Amygdala (tissue), 56 donors: ENCODE results near the gene SORCS2.

Experiments used
- DNase-seq, 56 donors: peaks; one replicate each; lab custom pipeline; 2025; lab: John Stamatoyannopoulos, UW

Gene SORCS2

DNA sequence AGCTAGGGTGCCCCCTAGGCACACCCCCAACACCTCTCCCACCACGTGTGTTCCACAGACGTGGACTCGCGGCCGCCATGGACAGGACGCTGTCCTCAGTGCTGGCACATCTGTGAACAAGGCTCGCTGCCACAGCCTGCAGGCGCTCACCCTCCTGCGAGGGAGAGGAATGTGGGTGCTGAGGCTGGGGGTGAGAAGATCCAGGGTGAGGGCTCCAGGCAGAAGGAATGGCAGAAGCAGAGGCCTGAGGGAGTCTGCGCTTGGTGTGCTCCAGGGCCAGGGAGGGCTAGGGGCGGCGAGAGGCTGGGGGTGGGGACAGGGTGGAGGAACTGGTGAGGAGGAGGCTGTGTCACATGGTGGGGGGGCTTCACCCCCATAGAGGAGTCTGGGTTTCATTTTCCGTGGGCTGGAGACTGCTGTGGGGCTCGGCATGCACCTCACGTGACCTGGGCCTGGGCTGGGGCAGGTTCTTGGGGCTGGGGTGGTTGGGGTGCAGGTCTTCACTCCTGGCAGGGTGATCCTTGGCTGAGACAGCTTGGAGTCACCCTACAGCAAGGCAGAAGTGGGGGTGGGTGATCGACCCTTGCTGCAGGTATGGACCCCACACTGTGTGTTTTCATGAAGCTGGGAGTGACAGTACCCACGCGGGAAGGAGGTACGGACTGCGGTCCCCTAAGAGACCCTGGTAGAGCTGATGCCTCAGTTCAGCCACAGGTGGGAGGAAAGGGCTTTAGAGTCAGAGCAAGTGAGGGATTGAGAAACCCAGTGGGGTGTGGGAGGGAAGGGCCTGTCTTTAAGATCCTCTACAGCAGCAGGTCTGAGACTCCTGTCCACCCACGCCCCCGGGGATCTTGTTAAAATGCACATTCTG, 138.7 kb downstream of the SORCS2 start:
- DNase-seq, result no peak

DNA sequence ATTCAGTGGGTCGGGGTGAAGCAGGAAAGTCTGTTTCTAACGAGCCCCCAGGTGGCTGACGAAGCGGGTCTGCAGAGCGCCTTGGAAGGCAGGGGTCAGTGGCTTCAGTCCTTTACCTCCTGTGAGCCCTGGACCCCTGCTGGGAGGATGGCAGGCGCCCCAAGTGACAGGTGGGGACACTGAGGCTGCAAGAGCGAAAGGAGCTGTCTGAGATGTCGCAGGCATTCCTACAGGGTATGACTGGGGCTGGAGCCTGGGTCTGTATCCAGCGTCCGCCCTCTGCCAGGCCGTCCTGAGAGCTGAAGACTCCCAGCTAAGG, 139.3 kb downstream of the SORCS2 start:
- DNase-seq, result no peak

DNA sequence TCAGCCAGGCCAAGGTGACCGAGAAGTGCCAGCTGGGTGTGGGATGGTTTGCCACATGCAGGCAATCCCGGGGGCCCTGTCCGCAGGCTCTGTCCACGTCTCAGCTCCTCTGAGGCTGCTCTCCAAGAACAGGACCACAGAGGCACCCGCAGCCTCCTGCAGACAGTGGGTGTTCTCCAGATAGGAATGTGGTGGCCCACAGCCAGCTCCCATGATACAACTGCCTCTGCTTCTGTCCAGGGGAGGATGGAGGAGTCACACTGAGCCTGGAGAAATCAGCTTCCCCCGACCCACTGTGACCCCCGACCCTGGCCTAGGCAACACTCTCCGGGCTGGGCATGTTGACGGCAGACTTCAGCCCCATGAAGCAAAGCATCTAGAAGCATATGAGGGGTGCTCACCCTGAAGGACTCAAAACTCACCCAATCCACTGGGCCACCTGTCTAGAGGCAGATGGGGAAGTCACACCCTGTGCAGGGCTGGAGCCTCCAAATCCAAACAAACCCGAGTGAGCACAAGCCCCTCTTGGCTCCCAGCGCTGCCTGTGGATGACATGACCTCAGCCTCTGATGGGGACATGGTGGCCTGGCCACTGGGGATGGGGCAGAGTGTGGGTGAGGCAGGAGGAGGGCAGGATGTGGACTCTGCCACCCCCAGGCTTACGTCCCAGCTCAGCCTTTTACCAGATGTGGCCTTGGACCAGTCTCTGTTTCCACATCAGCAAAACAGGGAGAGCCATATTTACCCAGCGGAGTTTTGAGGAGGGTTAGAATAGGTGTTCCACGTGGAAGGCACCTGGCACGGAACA, 140.1 kb downstream of the SORCS2 start:
- no peak for DNase-seq

DNA sequence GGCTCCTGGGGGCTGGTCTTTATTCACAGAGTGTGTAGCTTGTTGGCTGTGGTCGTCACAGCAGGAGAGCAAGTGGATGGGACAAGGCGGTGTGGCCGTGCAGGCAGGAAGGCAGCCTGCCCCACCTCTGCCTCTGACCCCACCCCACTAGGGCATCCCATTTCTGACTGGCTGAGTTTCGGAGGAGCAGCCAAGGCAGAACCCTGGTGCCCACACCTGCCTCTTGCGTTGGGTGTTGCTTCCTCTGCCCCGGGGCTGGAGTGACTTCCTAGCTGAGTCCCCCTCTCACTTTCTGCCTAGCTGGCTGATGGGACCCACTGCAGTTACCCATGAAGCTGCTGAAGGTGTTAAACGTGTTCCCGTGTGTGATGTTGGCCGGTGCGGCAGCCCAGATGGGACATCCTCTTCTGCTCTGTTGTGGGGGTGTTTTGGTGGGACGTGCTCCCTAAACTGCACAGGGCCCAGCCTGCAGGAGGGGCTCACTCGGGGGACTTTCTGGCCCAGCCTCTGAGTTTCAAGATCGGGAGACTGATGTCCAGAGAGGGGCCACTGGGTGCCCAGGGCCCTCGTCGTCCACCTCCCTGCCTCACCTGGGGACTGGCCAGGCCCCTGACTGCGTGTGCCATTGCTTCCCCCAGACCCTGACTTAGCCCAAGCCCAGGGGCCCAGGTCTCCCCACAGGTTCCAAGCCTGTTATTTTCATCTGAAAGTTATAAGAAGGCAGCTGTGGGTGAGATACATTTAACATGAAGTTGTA, 140.9 kb downstream of the SORCS2 start:
- no peak for DNase-seq

DNA sequence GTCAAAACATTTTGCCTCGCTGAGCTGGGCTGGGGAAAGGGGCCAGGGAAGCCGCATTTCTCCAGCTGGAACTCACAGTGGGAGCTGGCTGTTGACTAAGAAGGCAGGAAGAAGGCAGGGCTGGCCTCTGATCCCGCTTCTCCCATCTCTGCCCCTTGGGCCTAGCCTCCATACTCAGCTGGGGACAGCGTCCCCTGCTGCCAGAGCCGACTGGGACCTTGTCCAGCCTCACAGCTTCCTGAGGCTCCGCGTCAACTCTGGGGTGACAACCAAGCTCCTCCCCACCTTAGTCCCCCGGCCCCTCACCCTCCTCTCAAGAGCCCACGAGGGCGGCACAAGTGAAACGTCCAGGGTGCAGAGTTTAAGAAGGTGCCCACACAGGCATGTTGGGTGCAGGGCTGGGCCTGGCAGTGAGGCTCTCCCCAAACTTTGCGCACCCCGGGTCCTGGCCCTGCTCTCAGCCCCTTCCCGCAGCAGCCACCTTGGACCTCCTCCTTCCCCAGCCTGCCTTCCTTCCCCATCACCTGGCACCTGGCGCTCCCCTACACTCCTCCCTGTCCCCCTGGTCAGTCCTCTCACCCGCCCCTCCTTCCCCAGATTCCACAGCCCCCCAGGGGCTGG, 141.6 kb downstream of the SORCS2 start:
- DNase-seq, result no peak

DNA sequence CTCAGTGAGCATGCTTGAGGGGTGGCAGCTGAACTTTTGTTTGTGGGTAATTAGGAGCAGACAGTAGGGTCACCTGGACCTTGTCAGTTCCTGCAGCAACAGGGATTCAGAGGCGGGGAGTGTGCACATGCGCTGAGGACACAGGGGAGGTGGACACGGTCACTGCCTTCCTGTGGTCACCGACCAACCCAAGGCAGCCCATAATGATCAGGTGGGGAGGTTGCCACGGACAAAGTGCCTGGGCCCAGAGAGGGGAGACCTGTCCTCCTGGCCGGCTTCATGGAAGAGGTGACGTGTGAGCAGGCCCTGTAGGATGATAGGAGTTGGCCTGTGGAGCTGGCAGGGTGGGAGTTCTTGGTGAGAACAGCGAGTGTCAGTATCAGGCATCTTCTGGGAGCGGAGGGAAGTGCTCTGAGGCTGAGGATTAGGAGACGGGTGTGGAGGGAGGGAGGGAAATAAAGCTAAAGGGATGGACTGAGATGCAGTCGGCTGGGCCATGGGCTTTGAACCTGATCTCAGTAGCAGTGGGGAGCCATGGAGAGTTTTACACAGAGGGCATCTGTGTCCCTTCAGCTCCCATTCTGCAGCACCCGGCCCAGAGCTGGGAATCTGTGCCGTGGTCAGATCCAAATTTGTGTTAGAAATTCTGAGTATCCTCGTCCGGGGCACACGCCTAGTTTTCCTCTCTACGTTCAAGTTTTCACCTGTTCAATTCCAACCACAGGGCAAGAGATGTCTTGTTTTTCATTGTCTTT, 142.4 kb downstream of the SORCS2 start:
- DNase-seq, result no peak

DNA sequence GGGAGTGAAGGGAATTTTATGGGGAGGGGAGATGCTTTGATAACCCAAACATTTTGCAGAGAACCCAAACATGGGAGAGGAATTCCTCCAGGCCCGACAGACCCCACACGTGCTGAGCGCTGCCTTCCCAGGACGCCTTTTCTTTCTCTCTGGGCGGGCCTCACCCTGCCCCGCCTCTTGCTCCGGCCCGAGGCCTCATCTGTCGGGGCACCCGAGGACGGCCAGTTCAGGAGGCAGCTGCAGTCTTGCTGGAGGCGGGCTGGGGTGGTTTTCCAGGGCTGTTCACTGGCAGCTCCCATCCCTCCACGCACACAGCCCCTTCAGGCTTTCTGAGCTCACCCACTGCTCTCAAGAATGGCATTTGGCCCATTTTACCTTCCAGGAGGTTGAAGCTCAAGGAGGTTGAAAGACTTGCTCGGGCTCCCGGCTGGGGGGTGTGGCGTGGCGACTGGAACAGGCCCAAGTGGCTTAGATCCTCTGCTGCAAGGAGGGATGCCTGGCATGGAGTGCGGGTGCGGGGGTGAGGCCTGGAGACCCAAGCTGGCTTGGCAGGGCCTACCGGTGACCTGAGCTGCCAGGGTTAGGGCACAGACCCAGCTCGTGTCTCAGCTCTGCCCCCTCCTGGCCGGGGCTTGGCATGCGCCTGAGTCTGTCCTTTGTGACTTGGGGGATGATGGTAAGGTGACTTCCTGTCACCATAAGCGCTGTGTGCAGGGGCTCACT, 143.2 kb downstream of the SORCS2 start:
- peak in 33 of 56 donors; percentile 28 to 79 (median 50) for DNase-seq

DNA sequence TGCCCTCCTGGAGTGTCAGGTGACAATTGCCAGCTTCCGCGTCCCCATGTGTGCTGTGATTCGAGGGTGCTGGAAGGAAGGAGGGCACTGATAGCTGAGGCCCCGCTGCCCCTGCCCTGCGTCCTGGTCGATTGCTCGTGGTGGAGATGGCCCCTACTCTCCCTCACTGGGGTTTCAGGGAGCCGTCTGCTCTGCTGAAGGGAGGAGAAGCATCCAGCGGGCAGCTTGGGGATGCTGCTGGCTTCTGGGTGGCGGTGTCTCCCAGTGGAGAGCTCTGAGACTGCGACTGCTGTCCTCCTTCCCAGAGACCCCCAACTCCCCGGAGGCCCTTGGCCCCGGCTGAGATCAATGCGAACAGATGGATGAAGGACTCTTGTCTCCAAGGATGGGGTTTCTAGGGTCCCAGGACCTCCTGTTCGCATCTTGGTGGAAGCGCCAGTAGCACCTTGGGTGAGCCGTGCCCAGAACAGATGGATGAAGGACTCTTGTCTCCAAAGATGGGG, 143.8 kb downstream of the SORCS2 start:
- no peak for DNase-seq

DNA sequence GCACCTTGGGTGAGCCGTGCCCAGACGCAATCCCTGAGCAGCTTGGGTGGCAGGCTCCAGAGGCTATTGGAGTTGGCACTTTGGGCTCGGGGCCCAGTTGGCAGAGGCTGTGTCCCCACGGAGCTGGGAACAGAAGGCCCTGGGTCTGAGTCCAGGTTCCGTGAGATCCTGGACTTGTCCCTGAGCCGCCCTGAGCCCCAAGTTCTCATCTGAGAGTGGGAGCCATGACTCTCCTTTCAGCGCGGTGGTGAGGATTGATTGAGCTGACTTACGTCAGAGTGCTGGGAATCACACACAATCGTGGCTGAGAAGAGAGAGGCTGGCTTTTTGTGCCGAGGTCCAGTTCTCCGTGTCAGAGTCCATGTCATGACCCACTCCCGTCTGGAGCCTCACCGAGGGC, 144.4 kb downstream of the SORCS2 start:
- DNase-seq, result peak in 12 of 56 donors; percentile 17 to 61 (median 46)

DNA sequence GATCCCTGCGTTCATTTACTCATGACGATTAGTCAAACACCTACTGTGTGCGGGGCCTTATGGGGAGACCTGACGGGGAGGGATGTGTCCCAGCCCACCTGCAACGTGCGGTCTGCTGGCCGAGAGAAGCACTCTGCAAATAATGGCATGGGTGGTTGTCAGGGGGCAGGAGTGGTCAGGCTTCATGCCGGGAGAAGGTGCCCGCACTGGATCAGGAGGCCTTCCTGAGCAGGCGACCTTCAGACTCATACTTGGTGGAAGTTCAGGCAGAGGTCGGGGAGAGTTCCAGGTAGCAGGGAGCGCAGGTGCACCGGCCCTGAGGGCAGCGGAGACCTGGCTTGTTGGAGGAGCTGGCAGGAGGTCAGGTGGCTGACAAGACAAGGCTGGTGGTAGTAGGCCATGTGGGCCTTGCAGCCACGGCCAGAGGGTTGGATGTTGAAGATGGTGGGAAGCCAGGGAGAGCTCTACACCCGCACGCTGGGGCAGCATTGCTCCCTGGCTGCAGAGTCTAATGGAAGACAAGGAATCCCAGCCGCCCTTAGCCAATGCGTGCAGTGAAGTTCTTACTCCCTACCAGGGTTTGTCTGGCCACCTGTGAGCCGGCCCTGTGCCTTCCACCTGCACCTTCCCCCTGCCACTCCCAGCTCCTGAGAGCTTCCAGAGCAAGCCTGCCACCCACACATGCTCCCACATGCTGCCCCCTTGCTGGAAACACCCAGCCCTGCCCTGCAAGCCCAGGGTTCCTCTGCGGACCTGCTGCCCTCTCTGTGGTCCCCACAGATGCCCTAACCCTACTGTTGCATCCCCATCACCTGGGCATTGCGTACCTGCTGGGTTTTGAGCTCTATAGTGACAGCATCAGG, 145.1 kb downstream of the SORCS2 start:
- DNase-seq, result no peak

DNA sequence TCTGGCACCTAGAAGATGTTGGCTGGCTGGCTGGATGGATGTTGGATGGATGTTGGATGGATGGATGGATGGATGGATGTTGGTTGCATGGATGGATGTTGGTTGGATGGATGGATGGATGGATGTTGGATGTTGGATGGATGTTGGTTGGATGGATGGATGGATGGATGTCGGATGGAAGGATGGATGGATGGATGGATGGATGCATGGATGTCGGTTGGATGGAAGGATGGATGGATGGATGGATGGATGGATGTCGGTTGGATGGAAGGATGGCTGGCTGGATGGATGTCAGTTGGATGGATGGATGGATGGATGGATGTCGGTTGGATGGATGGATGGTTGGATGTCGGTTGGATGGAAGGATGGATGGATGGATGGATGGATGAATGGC, 145.7 kb downstream of the SORCS2 start:
- no peak for DNase-seq

DNA sequence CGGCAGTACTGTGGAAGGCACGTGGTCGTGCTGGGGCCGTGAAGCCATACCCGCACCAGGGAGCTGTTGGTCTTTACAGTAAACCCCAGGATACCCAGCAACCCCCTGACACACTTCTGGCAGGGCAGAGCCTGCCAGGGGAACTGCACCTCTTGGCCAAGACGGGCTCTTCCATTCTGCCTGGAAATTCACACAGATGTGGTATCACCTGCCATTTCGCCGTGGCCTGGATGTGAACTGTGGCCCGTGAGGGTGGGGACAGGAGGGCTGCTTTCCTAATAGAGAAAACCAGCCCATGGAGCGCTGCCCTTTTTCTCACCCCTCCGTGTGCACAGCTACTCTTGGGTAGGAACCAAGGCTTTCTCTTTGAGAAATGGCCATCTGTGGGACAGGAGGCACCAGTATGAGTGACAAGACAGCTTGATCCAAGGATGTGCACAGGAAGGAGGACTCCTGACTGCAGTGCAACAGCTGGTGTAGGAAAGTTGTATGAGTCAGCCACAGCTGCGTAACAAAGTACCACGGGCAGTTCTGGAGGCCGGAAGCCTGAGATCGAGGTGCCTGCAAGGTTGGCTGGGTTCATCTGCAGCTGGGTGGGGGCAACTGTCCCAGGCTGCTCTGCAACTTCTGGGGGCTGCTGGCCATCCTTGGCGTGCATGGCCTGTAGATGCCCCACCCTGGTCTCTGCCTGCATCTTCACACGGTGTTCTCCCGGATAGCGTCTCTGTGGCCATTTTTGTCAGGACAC, 146.7 kb downstream of the SORCS2 start:
- DNase-seq, result no peak

DNA sequence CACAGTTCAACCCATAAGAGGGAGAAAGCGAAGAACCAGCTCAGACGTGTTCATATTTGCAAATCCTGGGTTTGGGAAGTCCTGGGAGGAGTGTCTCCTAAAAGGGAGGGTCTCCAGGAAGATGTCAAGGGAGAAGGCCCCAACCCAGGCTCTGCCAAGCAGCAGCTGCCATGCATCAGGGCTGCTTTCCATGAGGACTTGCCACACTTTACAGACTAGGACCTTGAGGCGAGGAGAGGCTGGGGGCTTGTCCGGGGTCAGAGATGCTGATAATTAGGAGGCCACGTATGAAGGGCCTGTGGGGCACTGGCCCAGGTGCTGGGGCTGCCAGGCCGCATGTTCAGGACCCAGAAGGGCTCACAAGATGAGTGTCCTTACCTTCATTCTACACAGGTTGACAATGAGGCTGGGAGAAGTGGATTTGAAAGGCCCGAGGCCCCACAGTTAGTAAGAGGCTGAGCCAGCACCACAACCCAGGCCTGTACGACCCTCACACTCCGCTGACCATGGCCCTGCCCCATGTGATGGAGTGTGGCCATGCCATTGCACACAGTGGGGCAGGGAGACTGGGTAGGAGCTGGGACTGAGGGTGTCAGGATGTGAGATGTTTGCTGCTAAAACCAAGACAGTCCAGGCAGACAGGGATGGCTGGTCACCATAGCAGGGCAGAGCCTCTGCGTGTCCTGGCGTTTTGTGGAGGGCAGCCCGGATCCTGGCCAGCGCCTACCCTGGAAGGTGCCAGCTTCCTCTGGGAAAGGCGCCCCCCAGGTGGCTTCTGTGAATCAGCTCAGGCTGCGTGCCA, 147.6 kb downstream of the SORCS2 start:
- no peak for DNase-seq

DNA sequence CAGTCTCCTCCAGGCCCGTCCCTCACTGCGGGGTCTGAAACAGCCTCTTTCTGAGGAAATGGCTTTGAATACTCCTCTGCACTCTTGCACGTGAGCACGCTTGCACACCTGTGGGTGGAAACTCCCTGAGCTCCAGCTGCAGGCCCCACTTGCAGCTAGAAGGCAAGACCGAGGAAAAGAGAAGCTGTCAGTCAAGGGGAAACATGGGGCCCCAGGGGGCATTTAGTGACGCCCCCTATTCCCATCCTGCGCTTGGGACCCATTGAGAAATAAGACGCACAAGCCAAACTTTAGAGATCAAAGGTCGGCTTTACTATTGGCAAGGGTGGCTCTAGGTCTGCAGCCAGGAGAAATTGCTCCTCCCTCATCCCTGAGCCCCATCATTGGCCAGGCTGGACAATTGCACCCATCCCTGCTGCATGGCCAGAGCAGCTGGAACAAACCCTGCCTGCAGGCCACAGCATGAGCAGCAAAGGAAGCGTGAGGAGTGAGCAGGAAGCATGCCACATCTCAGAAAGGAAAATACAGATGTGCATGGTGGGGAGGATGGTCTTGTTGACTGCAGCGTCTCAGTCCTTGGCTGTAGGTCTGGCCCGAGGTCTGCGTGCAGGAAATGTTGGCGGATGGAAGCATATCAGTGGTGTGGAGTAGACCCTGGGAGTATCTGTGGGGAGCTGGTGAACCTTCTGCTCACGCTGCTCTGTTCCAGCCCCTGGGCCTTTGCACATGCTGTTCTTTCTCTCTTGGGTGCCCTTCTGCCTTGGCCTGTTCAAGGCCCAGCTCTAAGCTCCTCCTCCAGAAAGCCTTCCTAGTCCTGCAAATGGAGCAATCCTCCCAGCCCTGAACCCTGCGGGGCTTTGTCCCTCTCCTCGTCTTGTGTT, 148.5 kb downstream of the SORCS2 start:
- no peak for DNase-seq

DNA sequence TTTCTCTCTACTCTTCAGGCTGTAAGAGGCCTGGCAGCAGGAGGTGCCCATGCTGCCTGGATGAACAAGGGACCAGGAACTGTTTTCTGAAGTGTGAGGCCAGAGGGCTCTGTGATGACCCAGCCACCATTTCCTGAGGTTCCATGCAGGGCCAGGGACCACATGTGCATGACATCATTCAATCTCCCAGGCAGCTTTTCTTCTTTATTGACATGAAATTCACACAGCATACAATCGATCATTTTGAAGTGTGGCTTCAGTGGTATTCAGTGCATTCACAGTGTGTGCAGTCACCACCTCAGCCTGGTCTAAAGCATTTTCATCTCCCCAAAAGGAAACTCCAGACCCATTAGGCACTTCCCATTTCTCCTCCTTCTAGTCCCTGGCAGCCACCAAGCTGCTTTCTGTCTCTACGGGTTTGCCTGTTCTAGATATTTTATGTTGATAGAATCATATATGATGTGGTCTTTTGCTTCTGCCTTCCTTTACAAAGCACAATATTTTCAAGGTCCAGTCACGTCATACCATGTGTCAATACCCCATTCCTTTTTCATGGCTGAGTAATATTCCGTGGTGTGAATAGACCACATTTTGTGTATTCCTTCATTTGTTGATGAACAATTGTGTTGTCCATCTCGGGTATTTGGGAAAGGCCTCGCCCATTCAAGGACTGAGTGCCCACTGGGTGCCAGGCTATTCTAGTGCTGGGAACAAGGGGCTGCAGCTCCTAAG, 149.3 kb downstream of the SORCS2 start:
- no peak for DNase-seq
